ENCODE measurements around the gene PPP1R12C.

PPP1R12C gene

DNA sequence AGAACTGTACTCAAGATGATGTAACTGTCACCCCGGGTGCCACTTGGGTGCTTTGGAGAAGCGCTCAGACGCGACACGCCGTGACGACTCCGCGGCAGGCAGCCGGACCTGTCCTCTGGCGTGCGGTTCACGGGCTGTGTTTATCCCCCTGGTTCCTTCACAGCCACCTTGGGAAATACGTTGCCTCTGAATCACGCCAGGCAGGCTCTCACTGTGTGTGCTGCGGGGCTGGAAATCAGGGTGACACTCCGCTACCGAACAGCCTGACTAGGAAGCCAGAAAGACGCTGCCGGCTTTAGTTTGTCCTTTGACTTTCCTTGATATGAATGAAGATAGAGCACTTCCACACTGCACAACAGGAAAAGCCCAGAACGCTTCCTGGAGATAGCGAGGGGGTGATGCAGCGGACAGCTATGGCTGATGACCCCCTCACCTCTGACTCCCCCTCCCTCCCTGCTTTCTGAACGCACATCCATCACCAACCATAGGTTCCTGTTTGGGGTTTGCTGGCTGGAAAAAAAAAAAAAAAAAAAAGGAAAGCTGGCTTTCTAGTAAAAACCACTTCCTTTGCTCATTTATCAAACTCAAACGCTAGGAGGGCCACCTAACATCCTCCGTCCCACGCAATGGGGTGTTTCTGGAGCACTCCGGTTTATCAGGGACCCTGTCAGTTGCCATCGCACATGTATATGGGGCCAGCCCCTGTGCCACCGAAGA, 75.7 kb downstream of the PPP1R12C start:
- DNase-seq: no peak

- no peak for DNase-seq
These were observed 76.2 kb downstream of the PPP1R12C start for GRCh38 chr19:55041244-55041626.

Data from suppressor macrophage treated with lipopolysaccharide for 4 hours (primary cell).